Neuronal stem cell (in vitro differentiated cells): Measurements from ENCODE around the gene LOXHD1.

ENCODE experiments used
- DNase-seq: peaks from one replicate; pipeline ENCODE4 v3.0.0-alpha.2; 2013; ENCODE audit warnings: low spot score
- H2AFZ ChIP-seq: one replicate; pipeline ENCODE4 v1.6.1; 2013; ENCODE audit warnings: mild to moderate bottlenecking, low read length, inconsistent platforms
- H2AK5ac ChIP-seq: 2 replicates; pipeline ENCODE4 v1.6.1; 2013; ENCODE audit warnings: low read depth, mild to moderate bottlenecking, inconsistent platforms, low read length, moderate library complexity, mixed read lengths
- H2BK120ac ChIP-seq: 2 replicates; pipeline ENCODE4 v1.6.1; 2013; ENCODE audit warnings: low read depth, mild to moderate bottlenecking, inconsistent platforms, low read length, moderate library complexity, mixed read lengths
- H2BK12ac ChIP-seq: one replicate; pipeline ENCODE4 v1.6.1; 2013; ENCODE audit warnings: low read length, inconsistent platforms
- H2BK15ac ChIP-seq: 2 replicates; pipeline ENCODE4 v1.6.1; 2013; ENCODE audit warnings: mild to moderate bottlenecking, low read length, inconsistent platforms, mixed read lengths
- H2BK5ac ChIP-seq: one replicate; pipeline ENCODE4 v1.6.1; 2013; ENCODE audit warnings: inconsistent platforms, mild to moderate bottlenecking, low read length, moderate library complexity
- H3K14ac ChIP-seq: one replicate; pipeline ENCODE4 v1.6.1; 2013; ENCODE audit warnings: low read length, inconsistent platforms
- H3K18ac ChIP-seq: 2 replicates; pipeline ENCODE4 v1.6.1; 2013; ENCODE audit warnings: low read length, inconsistent platforms
- H3K23ac ChIP-seq: 2 replicates; pipeline ENCODE4 v1.6.1; 2013; ENCODE audit warnings: low read depth, mild to moderate bottlenecking, mixed read lengths, low read length, inconsistent platforms; ENCODE audit not compliant: poor library complexity
- H3K27ac ChIP-seq: replicated peaks from 3 replicates; pipeline ENCODE4 v1.5.1; 2013; ENCODE audit warnings: low read length, inconsistent platforms
- H3K27me3 ChIP-seq, 3 experiments: 2 replicates each; pipeline ENCODE4 v1.6.1; 2013; ENCODE audit warnings: low read length in 3 of 3, mild to moderate bottlenecking in 2 of 3, inconsistent platforms in 1 of 3, low read depth in 1 of 3, mixed read lengths in 1 of 3, moderate library complexity in 1 of 3; ENCODE audit not compliant: control insufficient read depth in 3 of 3, insufficient read depth in 3 of 3
- H3K36me3 ChIP-seq, 2 donors: replicated peaks in 1 of 2; 2 replicates each; pipeline ENCODE4 v1.6.1; 2013; ENCODE audit warnings: low read length in 2 of 2; ENCODE audit not compliant: control insufficient read depth in 2 of 2, insufficient read depth in 2 of 2
- H3K4ac ChIP-seq: 2 replicates; pipeline ENCODE4 v1.6.1; 2013; ENCODE audit warnings: inconsistent platforms, mild to moderate bottlenecking, low read length, moderate library complexity
- H3K4me1 ChIP-seq, 2 donors: 1 replicate in 1 of 2; 2 replicates in 1 of 2; pipeline ENCODE4 v1.6.1; 2013; ENCODE audit warnings: low read length in 2 of 2, low read depth in 1 of 2; ENCODE audit not compliant: control insufficient read depth in 2 of 2, insufficient read depth in 1 of 2
- H3K4me2 ChIP-seq: one replicate; pipeline ENCODE4 v1.6.1; 2013; ENCODE audit warnings: mild to moderate bottlenecking, low read length, inconsistent platforms; ENCODE audit not compliant: insufficient read depth, poor library complexity, severe bottlenecking
- H3K4me3 ChIP-seq, 2 donors: 2 replicates each; pipeline ENCODE4 v1.5.1; 2013; ENCODE audit warnings: low read length in 2 of 2, mild to moderate bottlenecking in 2 of 2, inconsistent platforms in 1 of 2, moderate library complexity in 1 of 2
- H3K79me1 ChIP-seq: one replicate; pipeline ENCODE4 v1.6.1; 2013; ENCODE audit warnings: low read depth, mild to moderate bottlenecking, inconsistent platforms, low read length, moderate library complexity
- H3K9ac ChIP-seq: one replicate; pipeline ENCODE4 v1.6.1; 2013; ENCODE audit warnings: mild to moderate bottlenecking, low read depth, low read length, inconsistent platforms; ENCODE audit not compliant: poor library complexity
- H3K9me3 ChIP-seq, 2 donors: replicated peaks in 1 of 2; 2 replicates each; pipeline versions ENCODE3 to v1.6.1; 2013; ENCODE audit warnings: low read length in 2 of 2, mild to moderate bottlenecking in 2 of 2, inconsistent platforms in 1 of 2, low read depth in 1 of 2, mixed read lengths in 1 of 2, moderate library complexity in 1 of 2; ENCODE audit not compliant: control insufficient read depth in 2 of 2, insufficient read depth in 1 of 2
- H4K8ac ChIP-seq: one replicate; pipeline ENCODE4 v1.6.1; 2013; ENCODE audit warnings: low read depth, mild to moderate bottlenecking, inconsistent platforms, low read length, moderate library complexity
- H4K91ac ChIP-seq: one replicate; pipeline ENCODE4 v1.6.1; 2013; ENCODE audit warnings: low read length, low read depth, mild to moderate bottlenecking, inconsistent platforms; ENCODE audit not compliant: poor library complexity
- WGBS, 2 donors: extraction: QIAGEN DNeasy Blood & Tissue Kit; methylation state at CpG; one replicate each; pipeline ENCODE4 v1.1.7; 2013; ENCODE audit warnings: missing lambda C conversion rate in 2 of 2, mixed read lengths in 1 of 2; ENCODE audit not compliant: insufficient read length in 2 of 2, insufficient replicate concordance in 1 of 2; ENCODE audit errors: extremely low coverage in 2 of 2; 5-methylcytosine and 5-hydroxymethylcytosine counted together

Gene LOXHD1

GRCh38 chr18:46578987-46579386, 78.0 kb downstream of the LOXHD1 start:
- Histone ChIP-seq H3K9me3 (peaks cover 5 to 7% of the 10 kb centered on the region in 2 donors), H3K4me2 (no peak overlapping the region), H3K79me1 (no peaks in the 10 kb centered on the region), H2BK15ac (no peak overlapping the region), H3K27ac (no peak overlapping the region), H3K4me3 (no peak overlapping the region), H4K91ac (no peak overlapping the region), H3K9ac (no peak overlapping the region), H2AK5ac (no peak overlapping the region), H3K36me3 (no peaks in the 10 kb centered on the region), H4K8ac (no peak overlapping the region), H3K18ac (no peak overlapping the region), H2BK12ac (no peak overlapping the region), H3K4ac (no peak overlapping the region), H3K14ac (peak overlapping the region; percentile 1), H2AFZ (no peak overlapping the region), H3K4me1 (no peaks in the 10 kb centered on the region), H2BK120ac (peak overlapping the region; percentile 8), H2BK5ac (no peak overlapping the region), H3K23ac (no peak overlapping the region), H3K27me3 (peaks cover 0 to 3% (median 0%) of the 10 kb centered on the region in 3 experiments)
- no CpG with 5 or more reads among the region's 2 CpGs for WGBS, 2 donors
- DNase-seq, result no peak

GRCh38 chr18:46577546-46577945, 79.5 kb downstream of the LOXHD1 start:
- H2BK5ac ChIP-seq, result no peak overlapping the region
- peaks cover 0 to 3% (median 0%) of the 10 kb centered on the region in 3 experiments for H3K27me3 ChIP-seq
- no CpG with 5 or more reads among the region's 11 CpGs for WGBS, 2 donors
- H3K27ac ChIP-seq, result no peak overlapping the region
- H3K14ac ChIP-seq, result no peak overlapping the region
- no peaks in the 10 kb centered on the region for H3K36me3 ChIP-seq
- H2BK12ac ChIP-seq, result no peak overlapping the region
- no peak overlapping the region for H2BK120ac ChIP-seq
- H3K4me2 ChIP-seq, result no peak overlapping the region
- no peaks in the 10 kb centered on the region for H3K4me1 ChIP-seq
- peaks cover 5 to 7% of the 10 kb centered on the region in 2 donors for H3K9me3 ChIP-seq
- H3K4me3 ChIP-seq, result no peak overlapping the region
- no peak overlapping the region for H3K4ac ChIP-seq
- no peak overlapping the region for H3K18ac ChIP-seq
- no peak overlapping the region for H4K8ac ChIP-seq
- H4K91ac ChIP-seq, result no peak overlapping the region
- no peak overlapping the region for H3K23ac ChIP-seq
- no peak overlapping the region for H2AK5ac ChIP-seq
- H2BK15ac ChIP-seq, result no peak overlapping the region
- H3K9ac ChIP-seq, result no peak overlapping the region
- H3K79me1 ChIP-seq, result no peaks in the 10 kb centered on the region
- DNase-seq, result no peak
- H2AFZ ChIP-seq, result no peak overlapping the region

GRCh38 chr18:46575851-46576250, 81.2 kb downstream of the LOXHD1 start:
- Histone ChIP-seq H3K18ac (no peak overlapping the region), H3K4me3 (no peak overlapping the region), H3K4ac (no peak overlapping the region), H3K27me3 (peaks cover 0 to 3% (median 0%) of the 10 kb centered on the region in 3 experiments), H3K9me3 (peaks cover 0 to 5% of the 10 kb centered on the region in 2 donors), H3K4me2 (no peak overlapping the region), H3K36me3 (no peaks in the 10 kb centered on the region), H3K14ac (no peak overlapping the region), H2BK5ac (no peak overlapping the region), H3K4me1 (no peaks in the 10 kb centered on the region), H3K79me1 (no peaks in the 10 kb centered on the region), H4K8ac (no peak overlapping the region), H2AK5ac (no peak overlapping the region), H3K23ac (no peak overlapping the region), H4K91ac (no peak overlapping the region), H3K27ac (no peak overlapping the region), H2AFZ (no peak overlapping the region), H2BK15ac (no peak overlapping the region), H3K9ac (no peak overlapping the region), H2BK12ac (no peak overlapping the region), H2BK120ac (no peak overlapping the region)
- DNase-seq, result no peak
- no CpG with 5 or more reads among the region's 6 CpGs for WGBS, 2 donors

GRCh38 chr18:46574743-46575115, 82.3 kb downstream of the LOXHD1 start:
- Histone ChIP-seq H3K4me2 (no peak overlapping the region), H2BK15ac (no peak overlapping the region), H4K91ac (no peak overlapping the region), H3K9me3 (peaks cover 0 to 5% of the 10 kb centered on the region in 2 donors), H3K4me1 (no peaks in the 10 kb centered on the region), H3K27ac (no peak overlapping the region), H2BK12ac (no peak overlapping the region), H3K36me3 (no peaks in the 10 kb centered on the region), H3K79me1 (no peaks in the 10 kb centered on the region), H2BK5ac (no peak overlapping the region), H3K4ac (no peak overlapping the region), H2AK5ac (no peak overlapping the region), H3K27me3 (peaks cover 0 to 3% (median 0%) of the 10 kb centered on the region in 3 experiments), H4K8ac (no peak overlapping the region), H3K9ac (no peak overlapping the region), H3K18ac (no peak overlapping the region), H3K23ac (no peak overlapping the region), H2BK120ac (no peak overlapping the region), H3K4me3 (no peak overlapping the region), H3K14ac (peak overlapping the region; percentile 65), H2AFZ (no peak overlapping the region)
- DNase-seq, result no peak
- no CpG with 5 or more reads among the region's 2 CpGs for WGBS, 2 donors
